HUDEP-2 (cell line): ENCODE data around the gene SLC22A23.
"Not testable (repeated sequence)": the region's sequence is repeated elsewhere in the genome, so short reads cannot be mapped to it uniquely, and the experiment has no call there.

Source experiments
- DNase-seq, 76 experiments: peaks; one replicate each; lab custom pipeline; 2025; ENCODE audit not compliant: unreplicated experiment in 76 of 76; lab: John Stamatoyannopoulos, UW

SLC22A23 gene

GRCh38 chr6:3260772-3261517 lies 195.9 kb downstream of the SLC22A23 start:
- no peak for DNase-seq

GRCh38 chr6:3260296-3260695 lies 196.6 kb downstream of the SLC22A23 start:
- no peak for DNase-seq

- DNase-seq = peak in 48 of 76 experiments; percentile 21 to 77 (median 44)
Observed at GRCh38 chr6:3259491-3259958, 197.3 kb downstream of the SLC22A23 start.

- peak in 75 of 76 experiments; percentile 53 to 99 (median 94) for DNase-seq
Observed at GRCh38 chr6:3258720-3259490, 197.9 kb downstream of the SLC22A23 start, which contains the start of gene PSMG4. Gene PSMG4 (plus strand): TSS chr6:3258947. CDS start chr6:3259023, 76 bp downstream.

GRCh38 chr6:3258201-3258600 lies 198.6 kb downstream of the SLC22A23 start:
- DNase-seq = no peak

GRCh38 chr6:3253597-3253961 lies 203.3 kb downstream of the SLC22A23 start:
- no peak for DNase-seq

GRCh38 chr6:3252861-3253596 lies 203.8 kb downstream of the SLC22A23 start:
- peak in 1 of 76 experiments; percentile 40 for DNase-seq

- DNase-seq = peak in 44 of 76 experiments; percentile 15 to 83 (median 42)
Observed at GRCh38 chr6:3252369-3252768, 204.5 kb downstream of the SLC22A23 start.

GRCh38 chr6:3251462-3252314 lies 205.2 kb downstream of the SLC22A23 start:
- DNase-seq = peak in 75 of 76 experiments; percentile 30 to 96 (median 85)

GRCh38 chr6:3250231-3250675 lies 206.6 kb downstream of the SLC22A23 start:
- no peak for DNase-seq

GRCh38 chr6:3249821-3250220 lies 207.0 kb downstream of the SLC22A23 start:
- DNase-seq = no peak

GRCh38 chr6:3247255-3248146 lies 209.3 kb downstream of the SLC22A23 start:
- no peak for DNase-seq

- DNase-seq = no peak
Observed at GRCh38 chr6:3245216-3245615, 211.6 kb downstream of the SLC22A23 start.

- DNase-seq = not testable (repeated sequence)
Observed at GRCh38 chr6:3244832-3245161, 212.1 kb downstream of the SLC22A23 start.

GRCh38 chr6:3244003-3244831 lies 212.6 kb downstream of the SLC22A23 start:
- DNase-seq = no peak

GRCh38 chr6:3242768-3243167 lies 214.1 kb downstream of the SLC22A23 start:
- no peak for DNase-seq

GRCh38 chr6:3241745-3242144 lies 215.1 kb downstream of the SLC22A23 start:
- DNase-seq = not testable (repeated sequence)

GRCh38 chr6:3240595-3240994 lies 216.3 kb downstream of the SLC22A23 start:
- no peak for DNase-seq
